GM21447 (cell line): ENCODE results near the gene OAS3.
"Not testable (repeated sequence)": the region's sequence is repeated elsewhere in the genome, so short reads cannot be mapped to it uniquely, and the experiment has no call there.

Experiments
- ATAC-seq: cut with Tn5 transposase; IDR thresholded peaks from one replicate; pipeline ENCODE4 v1.9.1; 2021; ENCODE audit not compliant: unreplicated experiment

OAS3 gene

DNA sequence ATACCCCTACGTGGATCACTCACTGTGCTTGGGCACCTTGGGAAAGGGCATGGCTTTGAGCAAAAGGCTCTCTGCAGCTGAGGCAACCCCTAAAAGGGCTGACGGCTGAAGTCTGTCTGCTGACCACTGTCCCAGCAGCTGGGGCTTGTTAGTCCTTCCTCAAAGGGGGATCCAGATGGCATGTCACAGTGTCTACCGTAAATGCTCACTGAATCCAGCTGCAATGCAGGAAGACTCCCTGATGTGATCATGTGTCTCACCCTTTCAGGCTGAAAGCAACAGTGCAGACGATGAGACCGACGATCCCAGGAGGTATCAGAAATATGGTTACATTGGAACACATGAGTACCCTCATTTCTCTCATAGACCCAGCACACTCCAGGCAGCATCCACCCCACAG lies 19.2 kb upstream of the OAS3 start:
- no peak for ATAC-seq

DNA sequence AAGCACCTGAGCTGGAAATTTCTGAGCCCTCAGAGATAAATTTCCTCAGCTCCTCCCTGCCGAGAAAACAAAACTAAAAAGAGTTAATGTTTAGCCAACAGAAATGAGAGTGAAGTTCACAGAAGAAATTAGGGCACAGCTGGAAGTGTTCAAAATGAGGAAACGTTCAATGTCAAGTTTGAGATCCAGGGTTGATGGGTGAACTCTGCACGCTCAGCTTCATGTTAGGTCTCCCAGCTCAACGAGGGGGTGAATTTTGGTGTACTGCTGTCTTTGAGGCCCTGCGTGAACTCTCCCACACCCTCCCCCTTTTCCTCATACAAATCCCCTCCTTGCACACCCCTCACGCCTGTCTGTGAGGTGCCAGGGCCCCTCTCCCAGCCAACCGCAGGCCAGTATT lies 13.3 kb upstream of the OAS3 start:
- ATAC-seq, result peak; percentile 70

DNA sequence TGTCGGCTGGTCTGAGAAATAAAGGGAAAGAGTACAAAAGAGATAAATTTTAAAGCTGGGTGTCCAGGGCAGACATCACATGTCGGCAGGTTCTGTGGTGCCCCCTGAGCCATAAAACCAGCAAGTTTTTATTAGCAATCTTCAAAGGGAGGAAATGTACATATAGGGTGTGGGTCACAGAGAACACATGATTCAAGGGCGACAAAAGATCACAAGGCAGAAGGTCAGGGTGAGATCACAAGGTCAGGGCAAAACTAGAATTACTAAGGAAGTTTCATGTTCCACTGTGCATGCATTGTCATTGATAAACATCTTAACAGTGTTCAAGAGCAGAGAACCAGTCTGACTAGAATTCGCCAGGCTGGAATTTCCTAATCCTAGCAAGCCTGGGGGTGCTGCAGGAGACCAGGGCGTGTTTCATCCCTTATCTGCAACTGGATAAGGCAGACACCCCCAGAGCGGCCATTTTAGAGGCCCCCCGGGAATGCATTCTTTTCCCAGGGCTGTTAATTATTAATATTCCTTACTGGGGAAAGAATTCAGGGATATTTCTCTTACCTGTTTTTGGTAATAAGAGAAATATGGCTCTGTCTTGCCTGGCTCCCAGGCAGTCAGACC lies 11.7 kb upstream of the OAS3 start:
- ATAC-seq, result not testable (repeated sequence)

DNA sequence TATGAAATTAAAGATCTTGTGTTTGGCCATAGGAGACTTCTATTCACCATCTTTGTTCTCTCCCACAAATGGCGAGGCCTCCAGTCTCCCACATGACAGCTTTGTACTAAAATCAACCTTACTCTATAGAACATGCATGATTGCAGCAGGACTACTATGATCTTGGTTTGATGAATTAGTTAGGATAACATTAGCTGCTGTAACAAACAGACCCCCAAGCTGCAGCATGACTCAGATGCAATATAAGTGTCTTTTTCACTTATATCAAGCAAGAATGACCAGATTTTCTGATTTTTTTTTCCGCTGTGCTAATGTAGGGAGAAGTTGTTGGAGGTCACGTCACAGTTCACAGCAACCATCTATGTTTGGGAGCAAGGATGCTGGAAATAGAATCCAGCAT lies 10.8 kb upstream of the OAS3 start:
- ATAC-seq, result no peak

DNA sequence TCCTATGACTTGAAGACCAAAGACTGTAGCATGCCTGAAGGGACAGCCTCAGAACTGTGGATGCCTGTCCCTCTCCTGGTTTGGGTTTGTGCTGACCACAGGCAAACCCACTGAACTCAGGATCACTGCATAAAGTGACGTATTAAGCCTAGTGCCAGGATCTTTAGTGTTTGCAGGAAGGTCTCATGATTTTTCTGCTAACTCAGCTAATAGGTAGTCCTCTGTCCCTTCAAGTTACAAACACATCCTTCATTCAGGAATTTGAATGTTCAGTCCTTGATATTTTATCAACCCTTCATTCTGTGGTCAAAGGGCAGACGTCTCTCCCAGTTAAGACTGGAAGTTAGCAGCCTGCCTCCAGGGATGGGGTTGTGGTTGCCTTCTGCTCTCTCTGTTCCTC lies 10.3 kb upstream of the OAS3 start:
- no peak for ATAC-seq

DNA sequence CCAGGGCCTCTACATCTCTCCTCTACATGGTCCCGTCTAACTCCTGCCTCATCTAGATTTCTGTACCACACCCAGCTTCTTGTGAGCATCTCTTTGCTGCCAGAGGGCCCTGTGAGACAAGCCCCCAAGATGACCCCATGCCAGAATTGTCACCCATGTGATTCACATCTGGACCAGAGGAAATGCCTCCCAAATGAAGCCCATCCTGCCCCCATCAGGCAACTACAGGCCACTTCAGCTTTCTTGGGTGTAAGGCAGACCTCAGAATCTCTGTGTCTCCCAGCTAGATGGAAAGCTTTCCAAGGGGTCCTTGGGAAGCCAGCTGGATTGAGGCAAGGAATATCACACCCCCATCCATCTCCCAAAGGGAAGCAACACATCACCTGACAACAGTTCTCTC lies 9.3 kb upstream of the OAS3 start:
- no peak for ATAC-seq

DNA sequence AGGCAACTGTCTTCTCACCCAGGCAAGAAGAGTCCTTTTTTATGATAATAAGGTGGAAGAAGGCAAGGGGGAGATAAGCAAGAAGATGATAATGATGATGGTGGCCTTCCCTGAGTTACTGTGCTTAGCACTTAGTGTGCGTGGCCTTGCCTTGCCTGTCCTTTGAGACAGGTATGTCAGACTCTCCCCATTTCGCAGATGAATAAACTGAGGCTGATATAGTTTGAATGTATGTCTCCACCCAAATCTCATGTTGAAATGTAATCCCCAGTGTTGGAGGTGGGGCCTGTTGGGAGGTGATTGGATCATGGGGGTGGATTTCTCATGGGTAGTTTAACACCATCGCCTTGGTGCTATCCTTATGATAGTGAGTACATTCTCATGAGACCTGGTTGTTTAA lies 8.6 kb upstream of the OAS3 start:
- no peak for ATAC-seq

DNA sequence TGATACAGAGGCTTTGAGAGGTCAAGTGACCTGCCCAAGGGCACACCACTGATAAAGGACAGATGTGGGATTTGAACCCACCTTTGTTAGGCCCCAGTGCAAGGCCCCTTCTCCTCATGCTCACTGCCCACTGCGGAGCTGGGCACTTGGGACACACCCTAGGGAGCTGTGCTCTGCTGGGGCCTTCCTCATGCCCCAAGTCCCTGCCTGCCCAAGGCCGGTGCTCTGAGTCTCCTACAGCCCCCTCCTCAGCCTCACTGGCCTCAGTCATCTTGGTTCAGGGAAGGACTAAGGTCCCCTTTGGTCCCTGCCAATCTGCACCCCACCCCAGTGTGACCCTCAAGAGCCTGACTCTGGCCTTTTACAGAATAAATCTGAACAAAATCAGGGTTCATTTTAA lies 7.9 kb upstream of the OAS3 start:
- ATAC-seq, result no peak

DNA sequence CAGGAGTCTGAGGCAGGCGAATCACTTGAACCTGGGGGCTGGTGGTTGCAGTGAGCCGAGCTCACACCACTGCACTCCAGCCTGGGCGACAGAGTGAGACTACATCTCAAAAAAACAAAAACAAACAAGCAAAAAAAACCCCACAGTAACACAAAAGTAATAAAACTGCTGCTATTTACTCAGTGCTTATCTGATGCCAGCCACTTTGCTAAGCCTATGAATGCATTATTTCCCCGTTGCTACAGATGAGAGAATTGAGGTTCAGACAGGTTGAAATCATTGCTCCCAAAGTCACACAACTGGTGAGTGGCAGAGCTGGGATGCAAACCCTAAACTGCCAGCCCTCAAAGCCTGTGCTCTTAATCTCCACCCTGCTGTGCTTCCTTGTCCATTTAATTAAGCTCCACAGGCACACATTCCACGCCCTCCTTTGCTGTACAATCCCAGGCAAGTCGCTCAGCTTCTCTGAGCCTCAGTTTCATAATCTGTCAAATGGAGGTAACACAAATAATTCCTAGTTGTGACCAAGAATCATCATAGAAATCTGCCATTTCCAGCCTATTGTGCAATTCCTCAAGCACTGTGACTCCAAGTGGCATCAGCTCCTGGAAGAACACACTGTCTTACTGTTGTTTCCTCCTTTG lies 5.7 kb upstream of the OAS3 start:
- ATAC-seq, result no peak

DNA sequence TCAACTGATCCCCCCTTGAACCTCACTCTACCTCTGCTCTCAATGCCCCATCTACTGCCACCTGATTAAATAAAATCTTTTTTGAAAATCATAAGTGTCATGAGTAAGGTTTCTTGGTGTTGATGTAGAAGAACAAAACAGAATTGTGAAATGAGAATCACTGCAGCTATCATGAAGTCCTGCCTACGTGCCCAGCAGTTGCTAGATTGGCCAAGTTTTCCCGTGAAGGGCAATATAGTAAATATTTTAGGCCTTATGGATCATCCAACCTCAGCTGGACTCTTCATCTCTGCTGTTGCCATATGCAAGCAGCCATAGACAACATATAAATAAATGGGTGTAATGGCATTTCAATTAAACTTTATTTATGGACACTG lies 5.2 kb upstream of the OAS3 start:
- ATAC-seq, result no peak

DNA sequence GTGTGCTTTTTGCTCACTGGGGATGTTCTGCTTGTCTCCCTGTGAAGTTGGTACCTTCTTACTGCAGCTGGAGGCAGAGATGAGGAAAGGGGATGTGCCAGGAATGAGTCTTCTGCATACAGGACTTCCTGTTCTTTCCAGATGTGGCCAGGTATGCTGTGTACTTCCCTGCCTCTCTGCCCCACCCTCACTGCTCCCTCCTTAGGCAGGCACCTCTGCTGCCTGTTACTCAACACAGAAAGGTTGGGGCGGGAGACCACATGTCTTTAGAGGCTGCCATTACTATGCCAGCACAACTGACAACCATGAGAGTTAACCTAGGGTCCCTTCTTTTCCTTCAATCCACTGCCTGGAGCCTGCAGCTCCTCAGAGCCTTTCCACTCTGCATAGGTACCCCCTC lies 2.0 kb upstream of the OAS3 start:
- ATAC-seq, result no peak

DNA sequence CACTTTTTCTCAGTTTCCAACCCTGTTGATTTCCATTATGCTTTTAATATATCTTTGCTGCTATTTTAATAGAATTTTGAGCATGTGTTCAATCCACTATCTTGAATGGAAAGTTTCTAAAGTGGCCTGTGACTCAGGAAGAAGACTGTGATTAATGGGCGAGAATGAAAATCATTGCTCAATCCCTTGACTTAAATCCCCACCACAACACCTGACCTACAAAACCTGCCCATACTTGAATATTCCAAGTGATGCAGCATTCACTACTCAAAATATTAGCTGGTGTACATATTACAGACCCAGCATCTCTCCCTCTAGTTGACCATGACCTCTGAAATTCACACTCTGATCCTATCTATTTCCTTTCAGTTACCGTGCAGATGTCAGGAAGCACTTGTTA lies 1.3 kb upstream of the OAS3 start:
- ATAC-seq, result no peak

DNA sequence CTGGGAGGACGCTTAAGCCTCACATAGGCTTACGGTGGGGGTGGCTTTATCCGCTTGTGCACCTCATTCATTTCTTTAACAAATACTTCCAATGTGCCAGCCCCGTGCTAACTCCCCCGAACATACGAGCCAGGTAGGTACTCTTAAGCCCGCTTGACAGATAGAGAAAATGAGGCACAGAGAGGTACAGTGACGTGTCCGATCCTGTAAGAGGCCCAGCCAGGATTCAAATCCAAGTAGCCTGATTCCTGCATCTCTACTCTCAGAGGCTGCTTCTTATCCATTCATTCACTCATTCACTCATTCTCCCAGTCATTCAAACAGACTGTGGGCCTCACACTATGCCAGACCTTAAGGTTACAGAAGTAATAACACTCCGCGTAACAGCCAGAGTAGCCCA lies 477 bp downstream of the OAS3 start:
- ATAC-seq, result no peak

DNA sequence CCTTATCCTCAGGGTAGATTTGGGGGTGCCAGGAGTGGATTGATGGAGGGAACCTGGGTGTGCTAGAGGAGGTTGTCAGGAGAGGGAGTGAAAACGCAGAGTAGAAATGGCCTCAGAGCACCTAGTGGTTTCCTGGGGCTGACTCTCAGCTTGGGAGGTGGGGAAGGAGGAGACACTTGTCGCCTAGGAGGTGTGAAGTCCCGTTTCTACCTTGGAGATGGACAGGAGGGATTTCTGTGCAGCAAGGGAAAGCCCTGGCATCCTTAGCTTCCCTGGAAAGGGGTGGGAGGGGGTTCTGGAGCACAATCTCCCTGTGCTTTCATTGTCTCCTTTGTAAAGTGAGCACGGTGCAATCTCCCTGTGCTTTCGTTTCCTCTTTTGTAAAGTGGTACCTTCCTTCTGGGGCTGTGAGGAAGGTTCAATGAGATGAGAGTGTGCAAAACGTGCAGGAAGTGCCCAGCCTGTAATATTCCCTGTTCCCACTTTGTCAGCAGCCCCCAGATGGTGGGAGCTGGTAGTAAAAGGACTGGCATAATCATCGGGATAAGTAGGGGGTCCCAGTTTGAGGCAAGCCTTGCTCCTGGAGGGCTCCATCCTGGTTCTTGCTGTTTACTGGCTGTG lies 1.6 kb downstream of the OAS3 start:
- ATAC-seq, result peak; percentile 72

DNA sequence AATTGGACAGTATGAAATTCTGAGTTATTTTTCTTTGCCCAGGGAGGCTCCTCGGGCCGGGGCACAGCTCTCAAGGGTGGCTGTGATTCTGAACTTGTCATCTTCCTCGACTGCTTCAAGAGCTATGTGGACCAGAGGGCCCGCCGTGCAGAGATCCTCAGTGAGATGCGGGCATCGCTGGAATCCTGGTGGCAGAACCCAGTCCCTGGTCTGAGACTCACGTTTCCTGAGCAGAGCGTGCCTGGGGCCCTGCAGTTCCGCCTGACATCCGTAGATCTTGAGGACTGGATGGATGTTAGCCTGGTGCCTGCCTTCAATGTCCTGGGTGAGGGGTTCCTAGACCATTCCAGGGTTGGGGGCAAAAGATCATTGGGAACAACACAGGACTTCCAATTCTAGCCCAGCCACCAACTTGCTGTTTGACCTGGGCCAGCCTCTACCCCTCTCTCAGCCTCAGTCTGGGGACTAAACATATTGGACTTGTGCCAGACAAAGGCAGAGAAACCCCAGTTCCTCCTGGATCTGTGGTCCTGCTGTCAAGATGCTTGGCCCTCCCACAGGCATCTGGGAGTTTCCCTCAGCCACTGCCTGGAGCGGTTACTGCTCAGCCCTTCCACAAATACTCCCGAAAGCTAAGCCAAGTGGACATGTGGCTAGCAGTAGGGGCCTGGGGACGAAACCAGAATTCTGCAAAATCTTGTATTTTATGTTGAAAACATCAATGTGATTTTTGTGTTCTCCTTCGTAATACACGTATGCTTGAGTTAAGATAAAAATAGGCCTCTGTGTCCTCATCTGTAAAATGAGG lies 3.5 kb downstream of the OAS3 start:
- ATAC-seq, result no peak

DNA sequence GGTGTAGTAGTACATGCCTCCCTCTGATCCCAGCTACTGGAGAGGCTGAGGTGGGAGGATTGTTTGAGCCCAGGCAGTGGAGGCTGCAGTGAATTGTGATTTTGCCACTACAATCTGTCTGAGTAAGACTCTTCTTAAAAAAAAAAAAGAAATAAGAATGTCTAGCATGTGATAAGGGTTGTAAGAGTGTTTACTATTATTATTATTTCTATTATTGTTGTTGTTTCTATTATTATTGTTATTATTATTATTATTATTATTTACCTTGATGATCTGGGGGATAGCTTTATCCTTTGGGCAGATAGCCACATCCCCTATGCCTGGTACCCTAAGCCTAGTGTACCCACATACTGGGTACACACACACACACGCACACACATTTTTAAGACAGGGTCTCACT lies 4.3 kb downstream of the OAS3 start:
- no peak for ATAC-seq

DNA sequence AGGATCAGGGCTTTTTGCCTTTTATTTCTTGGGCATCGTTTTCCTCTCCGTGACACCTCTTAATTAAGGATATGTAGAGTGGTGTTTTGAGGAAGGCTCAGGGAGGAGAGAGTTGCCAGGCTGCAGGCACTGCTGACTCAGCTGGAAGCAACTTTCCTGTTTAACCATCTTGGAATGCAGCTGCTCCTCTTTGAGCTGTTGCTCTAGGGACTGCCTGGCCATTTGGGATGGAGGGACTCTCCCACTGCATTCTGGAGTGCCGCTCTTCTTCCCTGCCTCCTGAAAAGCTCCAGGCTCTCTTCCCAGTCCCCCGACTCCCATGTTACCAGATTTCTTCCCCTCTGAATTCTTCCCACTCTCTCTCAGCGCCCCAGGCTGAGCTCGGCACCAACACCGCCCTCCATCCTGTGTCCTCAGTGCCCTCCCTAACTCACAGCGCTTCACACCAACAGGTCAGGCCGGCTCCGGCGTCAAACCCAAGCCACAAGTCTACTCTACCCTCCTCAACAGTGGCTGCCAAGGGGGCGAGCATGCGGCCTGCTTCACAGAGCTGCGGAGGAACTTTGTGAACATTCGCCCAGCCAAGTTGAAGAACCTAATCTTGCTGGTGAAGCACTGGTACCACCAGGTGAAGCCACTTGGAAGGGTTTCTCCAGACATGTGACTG lies 5.9 kb downstream of the OAS3 start:
- ATAC-seq, result no peak

DNA sequence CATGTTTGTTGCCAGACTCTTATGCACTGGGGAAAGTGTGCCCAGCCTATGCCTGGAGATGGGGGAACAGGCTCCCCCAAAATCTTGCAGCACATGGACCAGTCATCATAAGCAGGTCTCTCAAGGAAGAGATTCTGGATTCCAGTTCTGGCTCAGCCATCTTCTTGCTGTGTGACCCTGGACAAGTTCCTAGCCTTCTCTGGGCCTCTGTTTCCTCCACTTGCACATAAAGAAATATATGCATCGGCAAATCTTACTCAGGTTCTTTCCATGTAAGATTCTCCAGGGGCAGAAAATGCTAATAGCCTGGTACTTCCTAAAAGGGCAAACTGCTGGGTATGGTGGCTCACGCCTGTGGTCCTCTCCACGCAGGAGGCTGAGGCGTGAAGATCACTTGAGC lies 7.2 kb downstream of the OAS3 start:
- no peak for ATAC-seq

DNA sequence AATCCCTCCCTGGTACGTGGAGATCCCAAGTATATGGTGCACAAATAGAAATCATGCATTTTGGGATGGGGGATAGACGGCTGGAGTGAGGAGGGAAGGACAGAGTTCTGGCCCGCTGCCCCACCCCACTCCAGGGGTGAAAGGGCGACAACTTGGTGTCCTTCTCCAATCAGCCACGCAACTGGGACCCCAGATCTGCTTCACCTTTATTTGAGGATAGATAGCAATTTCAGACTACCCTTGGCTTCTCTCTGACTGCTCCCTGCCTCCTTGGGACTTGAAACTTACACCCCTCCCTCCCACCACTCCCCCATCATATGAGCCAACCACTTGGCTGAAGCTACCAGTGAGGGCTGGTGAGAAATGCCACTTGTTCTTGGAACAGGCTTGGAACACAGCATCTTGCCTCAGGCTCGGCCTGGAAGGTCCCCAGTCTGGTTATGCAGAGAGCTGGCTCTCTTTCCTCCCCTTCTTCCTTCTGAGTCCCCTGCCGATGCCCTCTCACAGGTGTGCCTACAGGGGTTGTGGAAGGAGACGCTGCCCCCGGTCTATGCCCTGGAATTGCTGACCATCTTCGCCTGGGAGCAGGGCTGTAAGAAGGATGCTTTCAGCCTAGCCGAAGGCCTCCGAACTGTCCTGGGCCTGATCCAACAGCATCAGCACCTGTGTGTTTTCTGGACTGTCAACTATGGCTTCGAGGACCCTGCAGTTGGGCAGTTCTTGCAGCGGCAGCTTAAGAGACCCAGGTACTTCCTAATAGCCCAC lies 8.1 kb downstream of the OAS3 start:
- no peak for ATAC-seq

DNA sequence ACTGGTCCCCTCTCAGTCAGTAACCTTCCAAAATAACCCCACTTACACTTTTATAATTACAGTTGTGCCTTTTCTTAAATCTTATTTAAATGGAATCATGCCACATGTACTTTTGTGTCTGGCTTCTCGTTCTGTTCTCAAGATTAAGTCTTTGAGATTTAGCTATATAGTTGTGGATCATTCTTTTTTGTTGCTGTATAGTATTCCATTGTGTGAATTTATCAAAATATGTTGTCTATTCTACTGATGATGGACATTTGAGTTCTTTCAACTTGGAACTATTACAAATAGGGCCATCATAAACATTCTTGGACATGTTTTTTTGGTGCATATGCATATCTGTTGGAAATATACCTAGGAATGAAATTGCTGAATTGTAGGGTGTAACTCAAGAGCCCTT lies 9.0 kb downstream of the OAS3 start:
- no peak for ATAC-seq

DNA sequence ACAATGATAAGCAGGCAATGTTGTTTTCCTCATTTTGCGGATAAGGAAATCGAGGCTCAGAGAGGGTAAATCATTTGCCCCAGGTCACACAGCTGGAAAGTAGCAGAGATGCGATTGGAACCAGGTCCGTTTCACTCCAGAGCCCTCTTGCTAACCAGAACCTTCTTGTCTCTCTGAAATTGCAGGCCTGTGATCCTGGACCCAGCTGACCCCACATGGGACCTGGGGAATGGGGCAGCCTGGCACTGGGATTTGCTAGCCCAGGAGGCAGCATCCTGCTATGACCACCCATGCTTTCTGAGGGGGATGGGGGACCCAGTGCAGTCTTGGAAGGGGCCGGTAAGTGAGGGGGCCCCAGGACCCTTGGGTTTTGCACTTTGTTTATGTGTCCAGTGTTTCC lies 9.5 kb downstream of the OAS3 start:
- no peak for ATAC-seq
